GM12864 (cell line): ENCODE results near the gene RTEL1.

Source experiments
- DNase-seq: peaks from one replicate; pipeline ENCODE4 v3.0.0-alpha.2; 2011; ENCODE audit warnings: low read depth
- H3K4me3 ChIP-seq: 2 replicates; pipeline ENCODE4 v1.5.1; 2011; ENCODE audit warnings: mild to moderate bottlenecking, low read depth, low read length, control low read depth
- CTCF ChIP-seq: IDR thresholded peaks from 2 replicates; pipeline ENCODE4 v1.5.1; 2011; ENCODE audit warnings: low read depth, mild to moderate bottlenecking, moderate library complexity, low read length, control low read depth, inconsistent platforms; ENCODE audit errors: missing control alignments

RTEL1 gene

GRCh38 chr20:63690898-63691710, 33.0 kb downstream of the RTEL1 start:
- no peak for TF ChIP-seq CTCF
- DNase-seq = no peak
- no peak overlapping the region for H3K4me3 ChIP-seq

- no peak overlapping the region for H3K4me3 ChIP-seq
- TF ChIP-seq CTCF = no peak
- no peak for DNase-seq
Measured at GRCh38 chr20:63691711-63692435, 33.8 kb downstream of the RTEL1 start.

GRCh38 chr20:63692436-63693082, 34.4 kb downstream of the RTEL1 start:
- TF ChIP-seq CTCF = no peak
- no peak overlapping the region for H3K4me3 ChIP-seq
- DNase-seq = no peak

DNA sequence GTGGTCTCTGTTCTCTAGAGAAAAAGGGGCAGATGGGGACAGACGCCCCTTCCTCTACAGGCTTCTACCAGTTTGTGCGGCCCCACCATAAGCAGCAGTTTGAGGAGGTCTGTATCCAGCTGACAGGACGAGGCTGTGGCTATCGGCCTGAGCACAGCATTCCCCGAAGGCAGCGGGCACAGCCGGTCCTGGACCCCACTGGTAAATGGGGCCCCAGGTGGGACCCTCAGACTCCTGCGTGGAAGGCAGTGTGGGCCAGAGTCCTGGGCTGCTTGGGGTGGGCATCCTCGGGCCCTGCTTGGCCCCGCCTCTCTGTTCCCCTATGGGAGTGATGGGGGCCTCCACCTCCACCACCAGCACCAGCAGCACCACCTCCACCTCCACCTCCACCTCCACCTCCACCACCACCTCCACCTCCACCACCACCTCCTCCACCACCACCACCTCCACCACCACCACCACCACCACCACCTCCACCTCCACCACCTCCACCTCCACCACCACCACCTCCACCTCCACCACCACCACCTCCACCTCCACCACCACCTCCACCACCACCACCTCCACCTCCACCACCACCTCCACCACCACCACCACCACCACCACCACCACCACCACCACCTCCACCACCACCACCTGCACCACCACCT, 35.1 kb downstream of the RTEL1 start:
- no peak overlapping the region for H3K4me3 ChIP-seq
- DNase-seq = no peak
- TF ChIP-seq CTCF = no peak

GRCh38 chr20:63693733-63694583, 35.8 kb downstream of the RTEL1 start:
- H3K4me3 ChIP-seq = no peak overlapping the region
- no peak for DNase-seq
- no peak for TF ChIP-seq CTCF
